Stimulated activated CD4-positive, alpha-beta T cell treated with anti-CD3 and anti-CD28 coated beads, Interleukin-2, amount 100 ng/mL, for 4 hours (primary cell): ENCODE data around the gene ICA1.
"Not testable (repeated sequence)": the region's sequence is repeated elsewhere in the genome, so short reads cannot be mapped to it uniquely, and the experiment has no call there.

Experiments
- DNase-seq: peaks from one replicate; pipeline ENCODE4 v3.0.0-alpha.2; 2020; ENCODE audit warnings: low read depth

The ICA1 gene

DNA sequence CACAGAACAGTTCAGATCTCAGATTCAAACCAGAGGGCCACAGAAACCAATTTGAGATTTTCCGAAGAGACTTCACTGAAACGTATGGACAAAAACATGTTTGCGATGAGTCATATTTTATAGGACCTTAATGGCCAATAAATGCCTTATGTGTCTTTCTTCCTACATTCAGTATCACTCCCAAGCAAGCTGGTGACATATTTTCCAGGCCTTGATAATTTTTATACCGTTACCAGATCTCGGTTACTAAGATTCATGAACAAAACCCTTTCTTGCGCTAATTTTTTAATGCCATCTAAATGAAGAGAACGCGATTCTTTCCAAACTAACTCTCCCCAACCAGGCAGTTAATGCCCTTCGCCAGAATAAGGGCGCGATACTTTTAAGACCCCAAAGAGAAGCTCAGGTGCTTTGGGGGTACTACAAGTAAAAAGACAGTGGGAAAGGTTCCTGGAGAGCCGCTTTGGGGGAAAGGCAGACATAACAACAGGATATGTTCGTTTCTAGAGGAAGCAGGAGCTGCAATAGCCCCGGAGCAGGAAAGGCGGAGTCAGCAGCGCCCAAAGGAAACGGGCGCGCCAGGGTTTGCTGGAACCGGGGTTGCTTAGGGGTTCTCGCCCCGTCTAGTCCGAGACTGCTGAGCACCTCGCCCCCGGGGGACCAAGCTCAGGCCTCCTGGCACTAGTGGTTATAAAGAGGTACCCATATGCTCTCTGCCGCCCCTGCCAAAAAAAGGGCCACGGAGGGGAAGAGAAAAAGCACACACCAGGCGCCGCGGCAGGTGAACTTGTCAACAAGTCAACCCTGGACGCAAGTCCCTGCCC lies 884 bp downstream of the ICA1 start:
- no peak for DNase-seq

DNA sequence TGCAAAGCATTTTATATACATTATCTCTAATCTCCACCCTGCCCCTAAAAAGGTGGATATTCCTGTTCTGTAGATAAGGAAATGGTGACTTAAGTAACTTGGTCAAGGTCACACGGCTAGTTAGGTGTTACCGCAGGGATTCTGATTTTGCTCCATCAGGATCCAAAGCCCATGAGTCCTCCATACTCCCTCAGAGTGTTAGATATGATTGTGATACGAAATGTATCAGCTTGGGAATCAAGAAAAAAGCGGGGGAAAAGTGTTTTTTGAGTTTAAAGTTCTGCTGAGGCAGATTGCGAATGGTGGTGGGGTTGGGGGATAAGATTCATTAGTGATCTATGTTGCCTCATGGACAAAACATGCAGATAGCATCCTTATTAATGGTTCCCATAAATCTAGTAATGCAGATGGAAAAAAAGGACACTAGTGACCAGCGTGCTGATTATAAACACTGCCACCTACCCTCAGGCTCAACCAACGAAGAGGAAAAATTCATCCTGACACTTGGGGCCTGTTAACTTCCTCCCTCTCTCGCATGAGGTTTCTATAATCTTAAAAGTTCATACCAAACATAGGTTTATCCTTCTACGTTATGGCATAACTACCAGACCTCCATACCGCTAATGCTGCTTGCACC lies 2.3 kb downstream of the ICA1 start:
- no peak for DNase-seq

DNA sequence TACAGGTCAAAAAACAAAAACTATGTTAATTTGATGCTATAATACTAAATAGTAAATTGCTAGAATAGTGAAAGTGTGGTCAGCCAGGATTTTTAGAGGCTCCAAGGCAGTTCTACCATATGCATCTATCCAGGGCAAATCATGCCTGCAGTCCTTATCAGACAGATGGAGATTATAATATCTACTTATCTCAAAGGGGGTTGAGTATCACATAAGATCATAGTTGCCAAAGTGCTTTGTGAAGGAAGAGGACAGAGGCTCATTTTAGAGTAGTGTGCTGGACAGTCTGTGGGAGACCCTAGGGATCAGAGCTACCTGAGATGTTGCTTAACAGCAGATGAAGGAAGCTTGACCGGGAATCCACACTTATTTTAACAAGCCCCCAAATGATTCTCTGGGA lies 3.2 kb downstream of the ICA1 start:
- DNase-seq: no peak

DNA sequence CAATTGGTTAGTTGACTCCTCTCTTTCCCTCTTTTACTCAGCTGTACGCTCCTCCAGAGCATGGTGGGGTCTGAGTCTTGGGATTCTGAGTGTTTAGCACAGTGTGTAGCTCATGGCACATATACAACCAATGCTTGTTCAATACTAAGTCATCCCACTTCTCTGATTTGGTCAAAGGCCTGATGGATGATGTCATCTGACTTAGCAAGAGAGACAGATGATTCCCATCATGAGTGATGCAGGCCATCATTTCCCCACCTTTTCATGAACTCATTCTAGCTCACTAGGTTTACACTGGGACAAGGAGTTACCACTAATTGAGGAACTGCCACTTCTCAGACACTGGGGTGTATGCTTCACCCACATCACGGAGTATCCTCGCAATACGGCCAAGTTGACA lies 3.8 kb downstream of the ICA1 start:
- DNase-seq: no peak

DNA sequence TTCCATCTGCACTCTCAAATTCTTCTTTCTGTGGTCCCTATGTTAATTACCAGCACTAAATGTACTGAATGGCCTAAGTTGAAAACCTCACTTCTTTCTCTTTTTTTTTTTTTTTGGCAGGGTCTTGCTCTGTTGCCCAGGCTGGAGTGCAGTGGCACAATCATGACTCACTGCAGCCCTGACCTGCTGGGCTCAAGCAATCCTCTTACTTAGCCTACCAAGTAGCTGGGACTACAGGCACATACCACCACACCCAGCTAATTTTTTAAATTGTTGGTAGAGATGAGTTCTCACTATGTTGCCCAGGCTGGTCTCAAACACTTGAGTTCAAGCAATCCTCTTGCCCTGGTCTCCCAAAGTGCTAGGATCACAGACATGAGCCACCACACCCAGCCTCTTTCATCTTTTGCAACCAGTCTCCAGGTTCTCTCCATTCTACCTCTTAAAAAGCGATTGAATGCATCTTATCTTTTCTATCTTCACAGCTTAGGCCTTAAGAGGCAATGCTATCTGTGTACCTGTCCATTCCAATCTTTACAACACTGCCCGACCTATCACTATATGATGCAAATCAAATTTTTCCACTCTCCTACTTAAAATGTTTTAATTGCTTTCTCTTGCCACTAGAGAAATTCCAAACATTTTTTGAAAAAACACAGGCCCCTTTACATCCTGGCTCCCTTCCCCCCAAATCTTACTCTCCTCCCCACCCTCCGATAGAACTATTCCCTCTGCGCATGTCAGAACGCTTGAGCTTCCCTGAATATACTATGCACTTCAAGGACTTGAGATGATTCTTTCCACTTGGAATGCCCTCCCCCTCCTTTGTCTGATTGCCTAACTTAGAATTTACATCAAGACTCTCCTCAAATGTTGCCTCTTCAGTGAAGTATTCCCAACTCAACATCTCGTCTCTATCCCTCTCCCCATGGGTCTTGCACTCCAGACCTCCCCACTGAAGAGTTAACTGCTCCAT lies 6.0 kb downstream of the ICA1 start:
- no peak for DNase-seq

DNA sequence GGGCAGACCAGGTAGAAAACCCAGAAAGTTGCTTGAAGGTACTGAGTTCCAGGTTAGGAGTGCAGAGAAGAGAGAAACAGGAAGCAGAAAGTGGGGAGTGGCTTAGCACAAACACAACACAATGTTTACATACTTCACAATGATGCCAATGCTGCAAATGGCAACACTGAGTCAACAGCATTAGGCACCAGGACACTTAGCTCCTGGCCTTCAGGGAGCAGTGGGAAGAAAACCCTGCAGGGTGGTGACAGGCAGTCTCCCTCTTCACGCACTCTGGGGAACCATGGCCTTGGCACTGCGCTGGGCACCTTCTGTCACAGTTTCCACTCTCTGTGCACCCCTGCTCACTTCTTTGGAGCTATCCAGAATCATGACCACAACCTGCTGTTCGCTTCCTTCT lies 7.3 kb downstream of the ICA1 start:
- no peak for DNase-seq

DNA sequence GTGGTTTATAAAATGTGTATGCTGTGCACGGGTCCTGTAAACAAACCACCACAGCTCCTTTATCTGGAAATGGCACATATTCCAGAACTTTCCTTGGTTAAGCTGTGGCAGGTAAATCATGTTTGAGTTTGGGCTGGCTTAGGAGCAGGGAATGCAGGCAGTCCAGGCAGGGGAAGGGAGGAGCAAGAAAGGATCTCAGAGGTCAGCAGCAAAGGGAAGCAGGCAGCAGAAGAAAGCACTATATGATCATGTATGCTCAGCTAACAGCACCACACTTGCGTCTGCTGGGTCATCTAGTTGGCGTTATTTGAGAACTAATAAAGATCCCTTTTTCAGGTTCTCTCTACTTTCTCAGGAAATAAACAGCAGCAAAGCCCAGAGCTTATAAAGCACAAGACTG lies 7.8 kb downstream of the ICA1 start:
- no peak for DNase-seq

DNA sequence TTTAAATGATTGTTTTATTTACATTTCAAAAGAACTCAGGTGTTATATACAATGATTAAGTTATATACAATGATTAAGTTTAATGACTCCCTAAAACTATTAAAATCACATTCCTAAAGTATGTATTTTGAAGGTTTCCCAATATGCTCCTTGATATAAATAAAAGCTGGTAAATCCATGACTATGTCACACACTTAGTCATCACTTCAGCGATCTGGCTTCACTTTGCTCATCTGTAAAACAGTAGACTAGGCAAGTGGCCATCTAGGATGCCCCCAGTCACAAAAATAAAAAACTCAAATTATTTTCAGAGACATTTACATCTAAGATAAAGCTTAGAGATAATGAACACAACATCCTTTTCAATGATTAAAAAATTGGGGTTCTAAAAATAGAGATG lies 10.8 kb downstream of the ICA1 start:
- no peak for DNase-seq

DNA sequence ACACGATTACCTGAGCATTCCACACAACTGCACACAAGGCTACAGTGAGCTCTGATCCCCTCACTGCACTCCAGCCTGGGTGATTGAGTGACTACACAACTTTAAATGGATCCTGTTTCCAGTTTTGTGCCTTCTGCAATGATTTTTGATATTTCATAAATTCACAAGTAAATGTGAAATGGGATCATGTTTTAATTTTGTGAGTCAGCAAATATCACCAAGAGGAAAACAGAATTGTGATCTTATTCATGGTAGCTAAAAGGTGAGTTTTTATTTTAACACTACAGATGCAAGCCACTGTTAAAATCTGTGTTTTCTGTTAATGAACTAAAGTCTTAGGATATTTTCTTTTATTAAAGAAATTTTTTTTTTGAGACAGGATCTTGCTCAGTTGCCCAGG lies 11.4 kb downstream of the ICA1 start:
- no peak for DNase-seq

DNA sequence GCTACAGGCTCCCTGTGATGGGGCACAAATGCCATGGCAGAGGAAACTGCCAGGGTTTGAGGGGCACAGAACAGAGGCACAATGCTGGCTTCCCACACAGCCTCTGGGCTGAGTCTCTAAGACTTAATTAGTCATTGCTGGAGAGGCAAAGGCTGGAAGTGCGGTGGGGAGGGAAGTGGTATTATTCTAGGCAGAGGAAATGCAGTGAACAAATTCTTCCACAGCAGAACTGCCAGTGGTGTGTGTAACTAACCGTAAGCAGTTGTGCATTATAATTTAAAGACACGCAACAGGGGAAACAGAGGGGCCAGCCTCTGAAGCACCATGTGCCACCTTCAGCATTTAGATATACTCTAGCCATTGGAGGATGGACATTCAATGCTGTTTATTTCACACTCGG lies 12.8 kb downstream of the ICA1 start:
- no peak for DNase-seq

DNA sequence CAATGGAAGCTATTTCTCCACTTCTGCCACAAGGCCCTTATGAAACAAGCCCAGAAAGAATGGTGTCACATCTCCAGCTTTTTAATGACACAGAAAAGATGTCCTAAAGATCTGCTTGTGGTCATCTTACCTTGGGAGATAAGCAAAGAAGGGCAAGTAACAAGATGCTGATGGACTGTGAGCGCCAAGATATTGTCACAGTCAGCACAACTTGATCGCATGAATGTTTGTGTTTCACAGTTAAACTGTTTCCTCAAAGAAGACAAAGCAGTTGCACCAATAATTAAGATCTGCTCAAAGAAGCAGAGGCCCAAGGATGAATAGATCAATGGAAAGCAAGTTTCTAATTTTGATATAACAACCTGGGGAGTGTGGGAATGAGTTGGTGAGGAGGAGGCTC lies 15.9 kb downstream of the ICA1 start:
- no peak for DNase-seq

DNA sequence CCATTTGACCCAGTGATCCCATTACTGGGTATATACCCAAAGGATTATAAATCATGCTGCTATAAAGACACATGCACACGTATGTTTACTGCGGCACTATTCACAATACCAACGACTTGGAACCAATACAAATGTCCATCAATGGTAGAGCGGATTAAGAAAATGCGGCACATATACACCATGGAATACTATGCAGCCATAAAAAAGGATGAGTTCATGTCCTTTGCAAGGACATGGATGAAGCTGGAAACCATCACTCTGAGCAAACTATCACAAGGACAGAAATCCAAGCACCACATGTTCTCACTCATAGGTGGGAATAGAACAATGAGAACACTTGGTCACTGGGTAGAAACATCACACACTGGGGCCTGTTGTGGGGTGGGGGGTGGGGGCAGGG lies 16.9 kb downstream of the ICA1 start:
- DNase-seq: not testable (repeated sequence)

DNA sequence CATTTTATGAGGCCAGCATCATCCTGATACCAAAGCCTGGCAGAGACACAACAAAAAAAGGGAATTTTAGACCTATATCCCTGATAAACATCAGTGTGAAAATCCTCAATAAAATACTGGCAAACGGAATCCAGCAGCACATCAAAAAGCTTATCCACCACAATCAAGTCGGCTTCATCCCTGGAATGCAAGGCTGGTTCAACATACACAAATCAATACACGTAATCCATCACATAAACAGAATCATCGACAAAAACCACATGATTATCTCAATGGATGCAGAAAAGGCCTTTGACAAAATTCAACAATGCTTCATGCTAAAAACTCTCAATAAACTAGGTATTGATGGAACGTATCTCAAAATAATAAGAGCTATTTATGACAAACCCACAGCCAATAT lies 18.9 kb downstream of the ICA1 start:
- not testable (repeated sequence) for DNase-seq

DNA sequence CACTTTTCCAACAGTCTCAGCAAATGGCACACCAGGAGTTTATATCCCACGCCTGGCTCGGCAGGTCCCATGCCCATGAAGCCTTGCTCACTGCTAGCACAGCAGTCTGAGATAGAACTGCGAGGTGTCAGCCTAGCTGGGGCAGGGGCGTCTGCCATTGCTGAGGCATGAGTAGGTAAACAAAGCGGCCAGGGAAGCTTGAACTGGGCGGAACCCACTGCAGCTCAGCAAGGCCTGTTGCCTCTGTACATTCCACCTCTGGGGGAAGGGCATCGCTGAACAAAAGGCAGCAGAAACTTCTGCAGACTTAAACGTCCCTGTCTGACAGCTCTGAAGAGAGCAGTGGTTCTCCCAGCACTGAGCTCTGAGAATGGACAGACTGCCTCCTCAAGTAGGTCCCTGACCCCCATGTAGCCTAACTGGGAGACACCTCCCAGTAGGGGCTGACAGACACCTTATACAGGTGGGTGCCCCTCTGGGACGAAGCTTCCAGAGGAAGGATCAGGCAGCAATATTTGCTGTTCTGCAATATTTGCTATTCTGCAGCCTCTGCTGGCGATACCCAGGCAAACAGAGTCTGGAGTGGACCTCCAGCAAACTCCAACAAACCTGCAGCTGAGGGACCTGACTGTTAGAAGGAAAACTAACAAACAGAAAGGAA lies 22.1 kb downstream of the ICA1 start:
- DNase-seq: not testable (repeated sequence)

DNA sequence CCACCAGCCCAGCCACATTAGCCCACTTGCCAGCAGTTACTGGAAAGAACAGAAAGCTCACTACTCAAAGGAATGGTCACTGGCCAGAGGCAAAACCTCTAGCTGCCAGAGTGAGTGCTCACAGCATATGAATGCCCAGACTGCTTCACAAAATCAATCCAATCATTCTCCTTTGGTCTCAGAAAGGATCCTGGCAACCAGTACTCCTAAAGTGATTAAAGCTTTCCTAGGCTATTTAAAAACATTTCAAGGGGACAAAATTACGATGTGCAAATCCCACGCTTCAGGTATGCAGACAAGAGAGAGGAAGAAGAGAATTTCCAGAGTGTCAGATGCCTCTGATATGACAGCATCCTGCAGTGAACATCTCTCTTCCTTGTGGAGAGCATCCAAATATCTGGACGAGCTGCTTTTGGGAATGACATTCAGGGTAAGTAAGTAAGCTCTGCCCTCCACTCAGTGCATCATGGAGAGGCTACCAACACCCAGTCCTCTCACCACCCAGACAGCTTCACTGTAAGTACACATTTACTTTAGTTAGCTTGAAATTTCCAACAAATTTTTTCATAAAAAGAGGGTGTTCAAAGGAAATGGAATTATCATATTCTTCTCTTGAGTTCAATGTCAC lies 25.1 kb downstream of the ICA1 start:
- DNase-seq: no peak

DNA sequence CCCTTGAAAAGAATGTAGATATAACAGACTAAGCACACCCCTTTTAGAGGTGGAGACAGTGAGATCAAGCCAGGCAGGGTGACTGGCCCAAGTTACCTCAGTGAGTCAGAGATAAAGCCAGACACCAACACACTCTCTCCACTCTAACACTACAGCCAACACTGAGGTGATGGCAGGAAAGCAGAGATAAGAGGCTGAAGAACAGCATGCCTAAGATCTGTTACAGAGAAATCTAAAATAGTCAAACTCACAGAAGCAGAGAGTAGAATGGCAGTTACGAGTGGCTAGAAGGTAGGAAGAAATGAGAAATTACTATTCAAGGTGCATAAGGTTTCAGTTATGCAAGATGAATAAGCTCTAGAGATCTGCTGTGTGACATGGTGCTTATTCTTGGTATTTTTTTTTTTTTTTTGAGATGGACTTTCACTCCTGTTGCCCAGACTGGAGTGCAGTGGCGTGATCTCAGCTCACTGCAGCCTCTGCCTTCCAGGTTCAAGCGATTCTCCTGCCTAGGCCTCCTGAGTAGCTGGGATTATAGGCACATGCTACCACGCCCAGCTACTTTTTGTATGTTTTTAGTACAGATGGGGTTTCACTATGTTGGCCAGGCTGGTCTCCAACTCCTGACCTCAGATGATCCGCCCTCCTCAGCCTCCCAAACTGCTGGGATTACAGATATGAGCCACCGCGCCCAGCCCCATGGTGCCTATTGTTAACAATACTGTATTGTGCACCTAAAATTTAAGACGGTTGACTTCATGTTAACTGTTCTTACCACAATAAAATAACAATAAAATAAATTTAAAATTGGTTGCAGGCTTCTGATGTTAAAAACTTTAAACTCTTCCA lies 28.7 kb downstream of the ICA1 start:
- DNase-seq: no peak

DNA sequence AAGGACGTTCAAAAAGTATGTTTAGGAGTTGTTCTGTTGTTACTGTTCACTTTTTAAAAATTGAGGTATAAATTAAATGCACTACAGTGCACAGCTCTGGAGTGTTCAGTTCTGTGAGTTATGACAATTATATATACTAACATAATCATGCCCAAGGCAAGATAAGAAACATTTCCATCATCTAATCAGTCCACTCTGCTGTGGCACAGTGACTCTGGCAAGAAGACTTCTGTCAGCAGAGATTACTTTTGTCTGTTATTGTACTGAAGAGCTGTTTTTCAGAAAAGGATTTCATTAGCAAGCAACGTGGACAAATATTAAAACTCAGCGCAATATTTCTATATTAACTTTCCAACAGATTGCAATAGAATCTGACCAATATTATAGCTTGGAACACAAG lies 32.0 kb downstream of the ICA1 start:
- no peak for DNase-seq

DNA sequence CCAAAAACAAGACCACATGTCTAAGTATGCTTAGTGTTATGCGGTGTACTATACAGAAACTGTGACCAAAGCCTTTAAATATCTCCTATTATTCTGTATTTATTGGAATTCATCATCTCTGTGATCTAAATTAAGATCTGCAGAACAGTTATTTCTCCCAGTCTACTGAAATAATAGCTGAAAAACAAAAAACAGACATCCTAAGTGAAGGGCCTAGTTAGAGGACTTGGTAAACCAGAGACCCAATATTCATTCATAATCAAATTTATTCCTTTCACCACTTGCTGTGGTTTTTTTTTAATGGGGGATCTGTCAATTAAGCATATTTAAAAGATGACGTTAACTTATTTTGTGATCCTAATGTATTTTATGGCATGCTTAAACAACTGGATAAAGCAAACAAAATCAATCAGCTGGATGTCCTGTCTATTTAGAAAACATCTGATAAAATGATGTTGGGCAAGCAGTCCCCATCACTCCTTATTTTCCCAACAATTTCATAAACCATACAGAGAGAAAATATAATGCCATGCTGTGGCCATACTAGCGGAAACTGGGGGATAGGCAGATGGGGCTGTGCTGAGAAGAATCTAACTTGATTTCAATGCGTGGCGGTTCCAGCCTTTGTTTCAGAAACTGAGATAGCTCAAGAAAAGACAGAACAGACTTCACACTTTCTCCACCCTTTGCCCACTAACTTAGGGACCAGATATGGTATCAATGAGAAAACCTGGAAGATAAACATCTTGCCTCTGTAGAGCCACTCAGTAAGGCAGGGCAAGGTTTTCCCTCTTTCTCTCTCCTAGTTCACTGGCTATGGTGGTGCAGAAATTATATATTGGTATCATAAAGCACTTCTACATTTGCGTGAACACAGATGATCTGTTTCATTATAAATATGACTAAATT lies 32.9 kb downstream of the ICA1 start:
- DNase-seq: no peak

DNA sequence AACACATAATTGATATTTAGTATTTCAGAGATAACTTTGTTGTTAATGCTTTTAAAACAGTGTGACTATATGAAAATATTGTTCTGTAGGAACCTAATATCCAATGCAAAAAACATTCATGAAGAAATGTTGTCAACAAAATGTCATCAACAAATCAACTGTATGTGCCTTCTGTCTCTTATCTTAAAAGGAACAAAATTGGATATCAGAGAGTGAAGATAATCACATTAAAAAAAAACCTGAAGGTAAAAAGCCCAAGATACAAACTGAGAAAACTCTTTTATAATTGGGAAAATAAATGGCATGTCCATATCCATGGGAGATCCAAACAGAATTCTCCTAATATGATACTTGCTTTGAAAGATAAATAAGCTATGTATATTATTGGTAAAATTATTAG lies 33.9 kb downstream of the ICA1 start:
- no peak for DNase-seq

DNA sequence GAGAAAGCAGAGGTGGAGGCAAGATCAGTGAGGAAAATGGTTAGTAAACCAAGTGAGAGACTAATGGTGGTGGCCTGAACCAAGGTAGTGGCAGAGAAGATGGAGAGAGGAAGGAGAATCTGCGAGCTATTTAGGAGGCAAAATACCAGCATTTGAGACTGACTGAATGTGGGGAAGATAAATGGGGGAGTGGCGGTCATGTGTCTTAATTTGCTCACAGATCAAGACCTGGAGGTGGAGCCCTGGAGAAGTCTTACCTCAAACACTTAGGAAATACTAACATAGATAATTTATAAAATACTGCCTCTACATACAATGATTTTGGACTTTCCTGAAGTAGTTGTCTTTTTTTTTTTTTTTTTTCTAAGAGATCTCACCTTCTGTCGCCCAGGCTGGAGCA lies 34.7 kb downstream of the ICA1 start:
- DNase-seq: no peak
